ENCODE results near the gene HOXB5. TPM values are rescaled to one million over a fixed set of nuclear protein-coding genes. Genes with fewer than 3 reads are reported as not detected.

Gene HOXB5
- total RNA-seq, 1 experiment from 2014 or later: not detected

DNA sequence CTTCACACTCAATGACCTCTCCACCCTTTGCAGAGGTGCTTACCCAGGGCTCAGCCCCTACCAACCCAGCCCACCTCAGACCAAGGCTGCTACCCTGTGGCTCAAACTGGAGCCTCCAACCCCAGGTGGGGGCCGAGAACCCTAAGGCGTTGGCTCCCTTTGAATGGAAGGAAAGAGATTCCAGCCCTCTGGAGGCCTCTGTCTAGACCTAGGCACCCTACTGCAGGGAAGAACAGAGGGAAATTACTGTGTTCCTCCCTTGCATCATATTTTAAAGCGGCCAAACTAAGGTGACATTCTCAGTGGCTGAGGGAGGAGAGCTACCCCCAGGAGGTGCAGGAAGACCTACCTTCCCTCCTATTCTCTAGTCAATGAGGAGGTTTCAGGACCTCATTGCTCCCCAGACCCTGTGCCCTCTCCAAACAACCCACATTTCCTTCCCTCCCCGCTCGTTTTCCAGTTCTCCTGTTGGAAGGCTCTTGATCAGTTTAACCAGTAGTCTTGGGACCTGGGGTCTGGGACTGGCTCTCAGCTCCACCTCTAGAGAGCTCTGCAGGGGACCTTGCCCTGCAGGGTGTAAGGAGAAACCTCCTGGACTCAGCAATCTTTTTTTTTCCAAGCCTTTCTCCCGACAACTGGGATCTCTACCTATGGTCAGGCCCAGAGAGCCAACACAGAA, 27.0 kb upstream of the HOXB5 start:
- Histone ChIP-seq H3K9me3 (ENCODE audit: control insufficient read depth, low read depth, low read length) (no peaks in the 10 kb centered on the region), H4K8ac (replicated peaks; ENCODE audit: insufficient read length, low read depth, low read length) (no peak overlapping the region), H3K56ac (ENCODE audit: insufficient read length, low read depth, low read length) (no peak overlapping the region), H2AK5ac (ENCODE audit: insufficient read length, low read length) (no peak overlapping the region), H3T11ph (ENCODE audit: low read length) (no peak overlapping the region), H3K18ac (ENCODE audit: insufficient read length, low read depth, low read length) (no peak overlapping the region), H3K14ac (ENCODE audit: insufficient read depth, low read length) (no peak overlapping the region), H2BK15ac (ENCODE audit: low read depth, low read length) (no peak overlapping the region), H4K5ac (ENCODE audit: insufficient read length, low read depth, low read length) (no peak overlapping the region), H3K23ac (ENCODE audit: insufficient read length, low read depth, low read length) (no peak overlapping the region), H4K20me1 (ENCODE audit: control insufficient read depth, insufficient read depth, insufficient read length) (no peaks in the 10 kb centered on the region), H3K23me2 (ENCODE audit: insufficient read length, low read depth, low read length, poor library complexity, severe bottlenecking) (peaks cover 5% of the 10 kb centered on the region), H2BK20ac (ENCODE audit: low read depth, low read length, poor library complexity, severe bottlenecking) (no peak overlapping the region), H4K91ac (ENCODE audit: insufficient read length, low read depth, low read length) (no peak overlapping the region), H2BK5ac (ENCODE audit: insufficient read length, low read length) (no peak overlapping the region), H3K27me3 (ENCODE audit: insufficient read depth, low read length) (peaks cover 98% of the 10 kb centered on the region), H3K4me1 (ENCODE audit: insufficient read depth, low read length) (no peaks in the 10 kb centered on the region), H2BK12ac (ENCODE audit: insufficient read length, low read depth, low read length) (no peak overlapping the region), H3K79me1 (ENCODE audit: insufficient read depth, low read depth, low read length, poor library complexity, severe bottlenecking) (no peaks in the 10 kb centered on the region), H2BK120ac (ENCODE audit: low read depth, low read length, poor library complexity, severe bottlenecking) (no peak overlapping the region), H3K9ac (ENCODE audit: extremely low read depth, insufficient read length, low read length) (no peak overlapping the region), H2AFZ (ENCODE audit: low read length) (no peak overlapping the region), H3K79me2 (ENCODE audit: insufficient read depth, low read length) (no peaks in the 10 kb centered on the region), H3K27ac (ENCODE audit: insufficient read length, low read depth, low read length) (no peak overlapping the region), H3K4ac (ENCODE audit: low read depth, low read length) (no peak overlapping the region), H3K4me2 (ENCODE audit: insufficient read depth, insufficient read length, low read length) (no peak overlapping the region)
- Mint-ChIP-seq H3K4me3 (no peak overlapping the region), H3K9me3 (peaks cover 3 to 24% of the 10 kb centered on the region in 2 experiments; a peak in 3 of 5 replicates), H3K27me3 (ENCODE audit: low read depth) (peaks cover 100% of the 10 kb centered on the region), H3K36me3 (ENCODE audit: insufficient read depth in 1 of 3, low read depth in 3 of 3) (peaks cover 0 to 2% (median 0%) of the 10 kb centered on the region in 3 experiments; a peak in 1 of 7 replicates), H3K4me1 (peaks cover 3 to 17% of the 10 kb centered on the region in 2 experiments; a peak in 3 of 4 replicates), H3K27ac (no peak overlapping the region)
- TF ChIP-seq CTCF (conservative IDR thresholded peaks at IDR 0.05): no peak
- WGBS (ENCODE audit: extremely low coverage, insufficient read length, low lambda C conversion rate): no CpG with 5 or more reads among the region's 6 CpGs
- DNase-seq: no peak
